Hepatocyte (in vitro differentiated cells): ENCODE data around the gene PYROXD2.

ENCODE experiments used
- EZH2 ChIP-seq: fragments of 200-600 bp; sonication (generic); IDR thresholded peaks from 2 replicates; pipeline ENCODE4 v1.6.1; 2016; ENCODE audit warnings: antibody characterized with exemption, mild to moderate bottlenecking, borderline replicate concordance
- EZH2phosphoT487 ChIP-seq: fragments of 200-600 bp; sonication (generic); IDR thresholded peaks from one replicate; pipeline ENCODE4 v1.6.1; 2018; ENCODE audit warnings: antibody characterized with exemption, mild to moderate bottlenecking, low read depth, moderate library complexity; ENCODE audit not compliant: unreplicated experiment, severe bottlenecking
- TF ChIP-seq, protein P1 (sequence below): fragments of 200-600 bp; sonication (generic); IDR thresholded peaks from 2 replicates; pipeline ENCODE4 v1.5.1; 2016; ENCODE audit warnings: antibody characterized with exemption, mild to moderate bottlenecking; ENCODE audit not compliant: poor library complexity

DNA sequence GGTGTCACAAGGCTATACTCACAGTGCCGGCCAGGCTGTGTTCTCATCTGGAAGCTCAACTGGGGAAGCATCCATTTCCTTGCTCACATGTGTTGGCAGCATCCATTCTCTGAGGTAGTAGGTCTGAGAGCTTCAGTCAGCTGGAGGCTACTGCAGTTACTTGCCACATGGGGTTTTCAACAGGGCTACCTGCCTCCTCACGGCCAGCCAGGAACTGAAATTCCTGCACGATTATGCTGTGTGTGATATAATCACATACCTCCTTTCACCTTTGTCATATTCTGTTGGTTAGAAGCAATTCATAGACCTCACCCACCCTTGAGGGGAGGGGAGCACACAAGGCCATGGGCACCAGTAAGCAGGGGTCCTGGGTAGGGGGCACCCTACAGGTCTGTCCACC, 37.4 kb downstream of the PYROXD2 start:
- TF ChIP-seq, protein P1, sequence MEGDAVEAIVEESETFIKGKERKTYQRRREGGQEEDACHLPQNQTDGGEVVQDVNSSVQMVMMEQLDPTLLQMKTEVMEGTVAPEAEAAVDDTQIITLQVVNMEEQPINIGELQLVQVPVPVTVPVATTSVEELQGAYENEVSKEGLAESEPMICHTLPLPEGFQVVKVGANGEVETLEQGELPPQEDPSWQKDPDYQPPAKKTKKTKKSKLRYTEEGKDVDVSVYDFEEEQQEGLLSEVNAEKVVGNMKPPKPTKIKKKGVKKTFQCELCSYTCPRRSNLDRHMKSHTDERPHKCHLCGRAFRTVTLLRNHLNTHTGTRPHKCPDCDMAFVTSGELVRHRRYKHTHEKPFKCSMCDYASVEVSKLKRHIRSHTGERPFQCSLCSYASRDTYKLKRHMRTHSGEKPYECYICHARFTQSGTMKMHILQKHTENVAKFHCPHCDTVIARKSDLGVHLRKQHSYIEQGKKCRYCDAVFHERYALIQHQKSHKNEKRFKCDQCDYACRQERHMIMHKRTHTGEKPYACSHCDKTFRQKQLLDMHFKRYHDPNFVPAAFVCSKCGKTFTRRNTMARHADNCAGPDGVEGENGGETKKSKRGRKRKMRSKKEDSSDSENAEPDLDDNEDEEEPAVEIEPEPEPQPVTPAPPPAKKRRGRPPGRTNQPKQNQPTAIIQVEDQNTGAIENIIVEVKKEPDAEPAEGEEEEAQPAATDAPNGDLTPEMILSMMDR = no peak
- TF ChIP-seq EZH2phosphoT487 (no peak), EZH2 (no peak)
